H1 (cell line): ENCODE data around the gene MRPS27. TPM values are rescaled to one million over a fixed set of nuclear protein-coding genes. Genes with fewer than 3 reads are reported as not detected.

Experiments used
- BRCA1 ChIP-seq: IDR thresholded peaks from 2 replicates; pipeline ENCODE4 v1.6.1; 2012; ENCODE audit warnings: low read depth, low read length, improper control_type of control experiment
- SIX5 ChIP-seq: IDR thresholded peaks from 2 replicates; pipeline ENCODE4 v1.6.1; 2011; ENCODE audit warnings: mild to moderate bottlenecking, low read depth, low read length
- SRF ChIP-seq: IDR thresholded peaks from 2 replicates; pipeline ENCODE4 v1.6.1; 2011; ENCODE audit warnings: mild to moderate bottlenecking, low read depth, low read length, moderate library complexity
- polyA plus RNA-seq, 7 experiments: library from polyadenylated mRNA; depleted of rRNA in 3 of 7; stranded (reverse) in 5 of 7; unstranded in 2 of 7; fragments of >200 nt in 5 of 7; fragments of 200-250 nt in 2 of 7; gene quantifications; 1 replicate in 5 of 7; 2 replicates in 1 of 7; 4 replicates in 1 of 7; pipeline versions ENCODE4 v1.2.1 to v1.2.3, GENCODE V29; 2011 to 2013; ENCODE audit warnings: missing spikeins in 2 of 7, mixed read lengths in 2 of 7
- total RNA-seq: library from RNA; stranded (reverse); fragmentation: NEBNext Ultra II Directional; extraction: Animal tissue kit (Norgen Biotek cat#: 25700); gene quantifications from 2 replicates; pipeline ENCODE4 v1.2.1, GENCODE V29; 2021

MRPS27 gene
- total and polyA plus RNA-seq, 2 of the 8 experiments (the other 6 are each of a cell fraction or from before 2014, with no cell fraction given): 93.2 to 102 TPM

- TF ChIP-seq SIX5 (no peak), BRCA1 (no peak), SRF (no peak)
Observed at GRCh38 chr5:72185496-72186329, 134.3 kb downstream of the MRPS27 start (continued).
